Panc1 (cell line): ENCODE data around the gene SPINT1.

ENCODE experiments used
- CTCF ChIP-seq: fragments of 450-650 bp; IDR thresholded peaks from 2 replicates; pipeline ENCODE4 v1.5.1; 2017; ENCODE audit warnings: mild to moderate bottlenecking
- POLR2AphosphoS5 ChIP-seq: IDR thresholded peaks from 2 replicates; pipeline ENCODE4 v1.6.1; 2012; ENCODE audit warnings: mild to moderate bottlenecking, low read depth, low read length, moderate library complexity
- REST ChIP-seq, 2 experiments: IDR thresholded peaks; 2 replicates each; pipeline ENCODE4 v1.6.1; 2011 to 2012; ENCODE audit warnings: low read depth in 2 of 2, control low read depth in 1 of 2, low read length in 1 of 2, mild to moderate bottlenecking in 1 of 2, moderate library complexity in 1 of 2; ENCODE audit not compliant: insufficient read depth in 1 of 2
- SIN3A ChIP-seq: IDR thresholded peaks from 2 replicates; pipeline ENCODE4 v1.6.1; 2012; ENCODE audit warnings: low read depth, mild to moderate bottlenecking, low read length, moderate library complexity, borderline replicate concordance; ENCODE audit not compliant: insufficient read depth
- TCF7L2 ChIP-seq: IDR thresholded peaks from 2 replicates; pipeline ENCODE4 v1.6.1; 2011; ENCODE audit warnings: mild to moderate bottlenecking, low read depth, low read length, inconsistent platforms

DNA sequence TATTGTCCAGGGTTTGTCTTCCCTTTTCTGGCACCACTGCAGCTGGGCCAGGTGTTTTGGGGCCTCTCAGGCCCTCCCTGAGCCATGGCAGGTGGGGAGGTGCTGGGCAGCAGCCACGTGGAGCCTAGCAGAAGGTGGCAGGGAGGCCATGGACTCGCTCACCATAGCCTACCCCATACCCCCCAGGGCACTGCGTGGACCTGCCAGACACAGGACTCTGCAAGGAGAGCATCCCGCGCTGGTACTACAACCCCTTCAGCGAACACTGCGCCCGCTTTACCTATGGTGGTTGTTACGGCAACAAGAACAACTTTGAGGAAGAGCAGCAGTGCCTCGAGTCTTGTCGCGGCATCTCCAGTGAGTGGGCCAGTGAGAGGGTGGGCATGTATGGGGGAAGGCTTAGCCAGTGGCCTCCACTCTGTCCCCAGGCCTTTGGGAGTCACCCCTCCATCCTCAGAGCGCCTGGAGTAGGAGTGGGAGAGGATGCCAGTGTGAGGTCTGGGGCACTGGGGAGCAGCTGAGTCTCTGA, 11.9 kb downstream of the SPINT1 start:
- no peak for TF ChIP-seq CTCF
- TF ChIP-seq POLR2AphosphoS5, result no peak
- no peak for TF ChIP-seq TCF7L2
- no peak for TF ChIP-seq REST (IDR thresholded peaks at IDR 0.05; ENCODE audit: insufficient read depth in 1 of 2, low read depth in 2 of 2, low read length in 1 of 2)
- no peak for TF ChIP-seq SIN3A
